Femur (tissue), 1 donor: Measurements from ENCODE around the gene GLIPR2.
"Not testable (repeated sequence)": the region's sequence is repeated elsewhere in the genome, so short reads cannot be mapped to it uniquely, and the experiment has no call there.

Experiments used
- DNase-seq: peaks from one replicate; pipeline ENCODE4 v3.0.0-alpha.2; 2017

The GLIPR2 gene

GRCh38 chr9:36164989-36165388, 28.5 kb downstream of the GLIPR2 start:
- DNase-seq, result no peak

GRCh38 chr9:36165826-36166167, 29.3 kb downstream of the GLIPR2 start:
- no peak for DNase-seq

GRCh38 chr9:36166168-36166927, 29.8 kb downstream of the GLIPR2 start:
- DNase-seq, result peak; percentile 90

- DNase-seq, result no peak
Observed at GRCh38 chr9:36169166-36169565, 32.6 kb downstream of the GLIPR2 start, which contains the start of gene CCIN. CCIN (plus strand) TSS chr9:36169388; CDS start chr9:36169503, 115 bp downstream.

- no peak for DNase-seq
Observed at GRCh38 chr9:36169708-36170107, 33.2 kb downstream of the GLIPR2 start.

GRCh38 chr9:36170531-36170930, 34.0 kb downstream of the GLIPR2 start:
- DNase-seq, result no peak

GRCh38 chr9:36173861-36174260, 37.3 kb downstream of the GLIPR2 start:
- DNase-seq, result no peak

- no peak for DNase-seq
Observed at GRCh38 chr9:36174271-36174670, 37.7 kb downstream of the GLIPR2 start.

- no peak for DNase-seq
Observed at GRCh38 chr9:36174731-36175130, 38.2 kb downstream of the GLIPR2 start.

- DNase-seq, result not testable (repeated sequence)
Observed at GRCh38 chr9:36175209-36175608, 38.7 kb downstream of the GLIPR2 start.

GRCh38 chr9:36176496-36176895, 40.0 kb downstream of the GLIPR2 start:
- DNase-seq, result not testable (repeated sequence)

GRCh38 chr9:36177571-36177970, 41.0 kb downstream of the GLIPR2 start:
- DNase-seq, result no peak

GRCh38 chr9:36180243-36180642, 43.7 kb downstream of the GLIPR2 start:
- DNase-seq, result not testable (repeated sequence)

GRCh38 chr9:36187414-36187813, 50.9 kb downstream of the GLIPR2 start:
- DNase-seq, result no peak

GRCh38 chr9:36188212-36188611, 51.7 kb downstream of the GLIPR2 start:
- DNase-seq, result no peak

- DNase-seq, result no peak
Observed at GRCh38 chr9:36189976-36190375, 53.4 kb downstream of the GLIPR2 start.

- peak; percentile 98 for DNase-seq
Observed at GRCh38 chr9:36190388-36191289, 54.1 kb downstream of the GLIPR2 start, which contains the start of gene CLTA. CLTA (plus strand) TSS chr9:36190921; CDS start chr9:36191057, 136 bp downstream.

GRCh38 chr9:36191290-36191645, 54.7 kb downstream of the GLIPR2 start:
- DNase-seq, result peak; percentile 34

- DNase-seq, result no peak
Observed at GRCh38 chr9:36191686-36192085, 55.2 kb downstream of the GLIPR2 start.

- no peak for DNase-seq
Observed at GRCh38 chr9:36192196-36192595, 55.7 kb downstream of the GLIPR2 start.

- DNase-seq, result no peak
Observed at GRCh38 chr9:36193023-36193422, 56.5 kb downstream of the GLIPR2 start.

GRCh38 chr9:36194326-36195000, 57.9 kb downstream of the GLIPR2 start:
- no peak for DNase-seq

GRCh38 chr9:36204906-36205547, 68.5 kb downstream of the GLIPR2 start:
- DNase-seq, result no peak
